Endothelial cell of umbilical vein (primary cell): ENCODE measurements around the gene CTNNA2. TPM values are rescaled to one million over a fixed set of nuclear protein-coding genes. Genes with fewer than 3 reads are reported as not detected.

Experiments used
- BruUV-seq: library from RNA; stranded (reverse); fragments of 400-500 nt; replicated peaks from 2 replicates; lab custom pipeline; 2021; lab: Mats Ljungman, UMichigan
- CTCF ChIA-PET: fragments of 300-600, 350-600 bp; sonication (Branson Sonifier 250); formaldehyde crosslinking; loops from one replicate; lab custom pipeline; 2021; ENCODE audit warnings: antibody characterized with exemption, inconsistent platforms; lab: Charles Lee
- POLR2A ChIA-PET: fragments of 300-600, 350-600 bp; sonication (Branson Sonifier 250); formaldehyde crosslinking; loops from one replicate; lab custom pipeline; 2021; ENCODE audit warnings: antibody characterized with exemption, inconsistent platforms; lab: Charles Lee
- DNase-seq: peaks from one replicate; pipeline ENCODE4 v3.0.0-alpha.2; 2011; ENCODE audit warnings: low read depth, low spot score
- FAIRE-seq: peaks from 2 replicates; lab custom pipeline; 2011; peaks lifted over from hg19 to GRCh38; lab: Jason Lieb, UNC
- H2AFZ ChIP-seq: 2 replicates; pipeline ENCODE4 v1.6.0; 2012; ENCODE audit warnings: low read depth, low read length, control low read depth, inconsistent platforms
- H3K27ac ChIP-seq: 2 replicates; pipeline ENCODE4 v1.5.1; 2011; ENCODE audit warnings: low read depth, mild to moderate bottlenecking, control low read depth, low read length, moderate library complexity; ENCODE audit not compliant: insufficient read depth
- H3K27me3 ChIP-seq, 2 experiments: 2 replicates each; pipeline versions ENCODE4 v1.6.0 to v1.6.1; 2011; ENCODE audit warnings: low read length in 2 of 2, mixed read lengths in 1 of 2; ENCODE audit not compliant: control insufficient read depth in 2 of 2, insufficient read depth in 2 of 2
- H3K36me3 ChIP-seq, 2 experiments: 2 replicates in 1 of 2; 3 replicates in 1 of 2; pipeline ENCODE4 v1.5.1; 2011; ENCODE audit warnings: low read length in 2 of 2, mild to moderate bottlenecking in 1 of 2, moderate library complexity in 1 of 2; ENCODE audit not compliant: control insufficient read depth in 2 of 2, insufficient read depth in 2 of 2; ENCODE audit errors: extremely low read depth in 1 of 2
- H3K4me1 ChIP-seq: 3 replicates; pipeline ENCODE4 v1.5.1; 2011; ENCODE audit warnings: mild to moderate bottlenecking, low read length; ENCODE audit not compliant: control insufficient read depth, insufficient read depth; ENCODE audit errors: extremely low read depth
- H3K4me2 ChIP-seq: 2 replicates; pipeline ENCODE4 v1.6.1; 2011; ENCODE audit warnings: low read length, control low read depth, mixed read lengths; ENCODE audit not compliant: insufficient read depth
- H3K4me3 ChIP-seq, 3 experiments: fragments of 200-600 bp in 1 of 3; sonication (generic), shearing (Covaris generic) in 1 of 3; replicated peaks in 1 of 3; 2 replicates each; pipeline ENCODE4 v1.5.1; 2011 to 2016; ENCODE audit warnings: control low read depth in 3 of 3, low read length in 3 of 3, mild to moderate bottlenecking in 2 of 3, inconsistent platforms in 1 of 3, low read depth in 1 of 3, moderate library complexity in 1 of 3; ENCODE audit not compliant: insufficient read depth in 1 of 3
- H3K79me2 ChIP-seq: 2 replicates; pipeline ENCODE4 v1.6.0; 2012; ENCODE audit warnings: low read length, inconsistent platforms; ENCODE audit not compliant: control insufficient read depth, insufficient read depth
- H3K9ac ChIP-seq: replicated peaks from 2 replicates; pipeline ENCODE3; 2011; ENCODE audit warnings: low read length, control low read depth; ENCODE audit not compliant: insufficient read depth; ENCODE audit errors: extremely low read depth
- H3K9me1 ChIP-seq: replicated peaks from 3 replicates; pipeline ENCODE4 v1.6.0; 2011; ENCODE audit warnings: mild to moderate bottlenecking, low read length; ENCODE audit not compliant: control insufficient read depth, insufficient read depth; ENCODE audit errors: extremely low read depth
- H3K9me3 ChIP-seq: replicated peaks from 2 replicates; pipeline ENCODE4 v1.5.1; 2012; ENCODE audit warnings: low read length, inconsistent platforms; ENCODE audit not compliant: control insufficient read depth, insufficient read depth
- H4K20me1 ChIP-seq: replicated peaks from 2 replicates; pipeline ENCODE3; 2011; ENCODE audit warnings: mild to moderate bottlenecking, low read length; ENCODE audit not compliant: control insufficient read depth, insufficient read depth; ENCODE audit errors: extremely low read depth
- CTCF ChIP-seq, 2 donors: IDR thresholded peaks; 1 replicate in 1 of 2; 2 replicates in 1 of 2; pipeline ENCODE4 v1.5.1; 2011; ENCODE audit warnings: low read length in 2 of 2, mild to moderate bottlenecking in 2 of 2, moderate library complexity in 2 of 2, control low read depth in 1 of 2, inconsistent platforms in 1 of 2, low read depth in 1 of 2; ENCODE audit not compliant: insufficient read depth in 1 of 2; ENCODE audit errors: extremely low read depth in 1 of 2
- FOS ChIP-seq: IDR thresholded peaks from 2 replicates; pipeline ENCODE4 v1.6.1; 2011; ENCODE audit warnings: mild to moderate bottlenecking, low read length, moderate library complexity, borderline replicate concordance; ENCODE audit not compliant: insufficient read depth
- GATA2 ChIP-seq: IDR thresholded peaks from 2 replicates; pipeline ENCODE4 v1.7.0; 2011; ENCODE audit warnings: low read depth, mild to moderate bottlenecking, moderate library complexity, mixed read lengths, low read length; ENCODE audit not compliant: insufficient read length, insufficient read depth
- MAX ChIP-seq: IDR thresholded peaks from 2 replicates; pipeline ENCODE4 v1.6.1; 2011; ENCODE audit not compliant: insufficient read depth, insufficient read length
- MYC ChIP-seq: IDR thresholded peaks from one replicate; pipeline ENCODE4 v1.6.1; 2011; ENCODE audit warnings: mild to moderate bottlenecking, low read depth, low read length
- POLR2A ChIP-seq: IDR thresholded peaks from 2 replicates; pipeline ENCODE4 v1.6.1; 2012; ENCODE audit warnings: low read depth, mild to moderate bottlenecking, control low read depth, low read length
- dilution Hi-C: fragments of 300-500 bp; cut with MboI; formaldehyde crosslinking; loops from one replicate; pipeline ENCODE4 v1.15.0; 2019; ENCODE audit warnings: low sequenced_read_pairs; ENCODE audit not compliant: extremely low pct_ligation_motif_present
- intact Hi-C: fragments of 100-400 bp; cut with micrococcal nuclease; formaldehyde crosslinking; loops from one replicate; pipeline ENCODE4 v1.10.0; 2022
- polyA plus RNA-seq, 4 experiments: library from polyadenylated mRNA; depleted of rRNA in 3 of 4; stranded (reverse) in 3 of 4; unstranded in 1 of 4; fragments of >200 nt; gene quantifications; 2 replicates each; pipeline versions ENCODE4 v1.2.1 to v1.2.3, GENCODE V29; 2011 to 2012; ENCODE audit warnings: missing spikeins in 1 of 4
- total RNA-seq: library from RNA; stranded (reverse); gene quantifications from 2 replicates; pipeline ENCODE4 v1.2.3, GENCODE V29; 2021

Gene CTNNA2
- total and polyA plus RNA-seq, 2 donors (not counting 3 experiments of a cell fraction or from before 2014, with no cell fraction given): not detected

GRCh38 chr2:80153768-80154167, 640.9 kb downstream of the CTNNA2 start:
- Histone ChIP-seq H3K27ac (no peak overlapping the region), H3K36me3 (no peaks in the 10 kb centered on the region)
- no peak for TF ChIP-seq FOS
- no peak for TF ChIP-seq POLR2A
- TF ChIP-seq MYC: no peak
- no peak for TF ChIP-seq MAX
- TF ChIP-seq CTCF (IDR thresholded peaks at IDR 0.05; ENCODE audit: extremely low read depth in 1 of 2, insufficient read depth in 1 of 2, low read depth in 1 of 2, low read length in 2 of 2): no peak
- no peak for TF ChIP-seq GATA2

More at GRCh38 chr2:80153768-80154167, 640.9 kb downstream of the CTNNA2 start:
- DNase-seq (no peak), FAIRE-seq (no peak)
- CTCF ChIA-PET: no interaction called here
- intact Hi-C loops: no loop called here
- dilution Hi-C loops: no loop called here
- Histone ChIP-seq H3K79me2 (no peaks in the 10 kb centered on the region), H3K4me1 (no peaks in the 10 kb centered on the region), H3K4me2 (no peak overlapping the region), H3K9me1 (no peaks in the 10 kb centered on the region), H2AFZ (no peak overlapping the region), H3K9me3 (peaks cover 6% of the 10 kb centered on the region), H4K20me1 (no peaks in the 10 kb centered on the region), H3K27me3 (no peaks in the 10 kb centered on the region), H3K9ac (no peak overlapping the region), H3K4me3 (no peak overlapping the region)
- POLR2A ChIA-PET: no interaction called here
- no TSS peak for BruUV-seq
